K562 (cell line): ENCODE data around the gene LIF. TPM values are rescaled to one million over a fixed set of nuclear protein-coding genes. Genes with fewer than 3 reads are reported as not detected.

ENCODE experiments used
- ATAC-seq: fragments of 200-7000 bp; cut with Tn5 transposase; 3 replicates; pipeline ENCODE4 v1.9.1; 2020; ENCODE audit warnings: moderate library complexity
- BruUV-seq: library from RNA; stranded (reverse); fragments of 400-500 nt; replicated peaks from 2 replicates; lab custom pipeline; 2021; lab: Mats Ljungman, UMichigan
- CTCF ChIA-PET: fragments of 300-600 bp; formaldehyde crosslinking; extraction: SDS; loops from one replicate; lab custom pipeline; 2021; ENCODE audit warnings: low intra/inter-chr PET ratio; lab: Yijun Ruan, JAX
- POLR2A ChIA-PET: fragments of 300-600, 350-650 bp; sonication (Branson Sonifier 250); formaldehyde crosslinking; extraction: SDS; loops from one replicate; lab custom pipeline; 2021; ENCODE audit warnings: antibody characterized with exemption, inconsistent platforms; lab: Yijun Ruan, JAX
- DNase-seq, 4 experiments: peaks; one replicate each; pipeline versions ENCODE4 v3.0.0 to v3.0.0-alpha.2; 2011 to 2018; ENCODE audit warnings: low spot score in 3 of 4, mixed read lengths in 3 of 4; ENCODE audit errors: extremely low read depth in 1 of 4
- FAIRE-seq: peaks from 2 replicates; lab custom pipeline; 2011; peaks lifted over from hg19 to GRCh38; lab: Jason Lieb, UNC
- H2AFZ ChIP-seq: 2 replicates; pipeline ENCODE4 v1.6.0; 2011; ENCODE audit warnings: low read depth, low read length, control low read depth, inconsistent platforms
- H3K27ac ChIP-seq: fragments of 200-600 bp; 3 replicates; pipeline ENCODE4 v1.8.0; 2011; ENCODE audit warnings: low read depth, mild to moderate bottlenecking, control low read depth, inconsistent platforms, low read length, moderate library complexity, mixed read lengths; ENCODE audit errors: extremely low read depth
- H3K27me3 ChIP-seq, 2 experiments: fragments of 300-600 bp in 1 of 2; 2 replicates in 1 of 2; 3 replicates in 1 of 2; pipeline versions ENCODE4 v1.6.0 to v1.8.0; 2011; ENCODE audit warnings: inconsistent platforms in 2 of 2, low read length in 2 of 2, mild to moderate bottlenecking in 1 of 2, mixed read lengths in 1 of 2, moderate library complexity in 1 of 2; ENCODE audit not compliant: control insufficient read depth in 2 of 2, insufficient read depth in 2 of 2
- H3K36me3 ChIP-seq: fragments of 300-600 bp; 3 replicates; pipeline ENCODE4 v1.8.0; 2011; ENCODE audit warnings: mild to moderate bottlenecking, low read length, inconsistent platforms; ENCODE audit not compliant: control insufficient read depth, insufficient read depth
- H3K4me1 ChIP-seq, 2 experiments: fragments of 200-600 bp in 1 of 2; replicated peaks in 1 of 2; 2 replicates in 1 of 2; 3 replicates in 1 of 2; pipeline versions ENCODE4 v1.5.1 to v1.8.0; 2011; ENCODE audit warnings: inconsistent platforms in 2 of 2, low read length in 2 of 2, mild to moderate bottlenecking in 1 of 2, mixed read lengths in 1 of 2, moderate library complexity in 1 of 2; ENCODE audit not compliant: control insufficient read depth in 2 of 2, insufficient read depth in 2 of 2
- H3K4me2 ChIP-seq: 2 replicates; pipeline ENCODE4 v1.6.1; 2011; ENCODE audit warnings: low read length, control low read depth, inconsistent platforms, mixed read lengths; ENCODE audit not compliant: insufficient read depth
- H3K4me3 ChIP-seq: fragments of 200-600 bp; sonication (generic), shearing (Covaris generic); 2 replicates; pipeline ENCODE4 v1.5.1; 2016; ENCODE audit warnings: control low read depth, inconsistent platforms
- H3K79me2 ChIP-seq: fragments of 200-600 bp; 3 replicates; pipeline ENCODE4 v1.8.0; 2011; ENCODE audit warnings: low read length, inconsistent platforms; ENCODE audit not compliant: control insufficient read depth, insufficient read depth
- H3K9ac ChIP-seq, 2 experiments: 2 replicates each; pipeline versions ENCODE4 v1.6.0 to v1.6.1; 2011; ENCODE audit warnings: low read depth in 2 of 2, low read length in 2 of 2, control low read depth in 1 of 2, inconsistent platforms in 1 of 2, mild to moderate bottlenecking in 1 of 2, mixed read lengths in 1 of 2; ENCODE audit not compliant: insufficient read depth in 1 of 2
- H3K9me1 ChIP-seq: one replicate; pipeline ENCODE4 v1.6.0; 2011; ENCODE audit warnings: inconsistent platforms, mild to moderate bottlenecking, low read length, moderate library complexity; ENCODE audit not compliant: control insufficient read depth, insufficient read depth
- H3K9me3 ChIP-seq: replicated peaks from 2 replicates; pipeline ENCODE4 v1.5.1; 2011; ENCODE audit warnings: low read depth, low read length, inconsistent platforms; ENCODE audit not compliant: control insufficient read depth, insufficient read depth
- H4K20me1 ChIP-seq: replicated peaks from 2 replicates; pipeline ENCODE4 v1.6.1; 2011; ENCODE audit warnings: low read length, inconsistent platforms, mixed read lengths; ENCODE audit not compliant: control insufficient read depth, insufficient read depth
- AFF4 ChIP-seq: sonication (generic); formaldehyde crosslinking; IDR thresholded peaks from 2 replicates; pipeline ENCODE4 v1.8.0; 2023; ENCODE audit warnings: mild to moderate bottlenecking, missing genetic modification reagents
- EP400 ChIP-seq: fragments of 450-650 bp; IDR thresholded peaks from 2 replicates; pipeline ENCODE4 v1.6.1; 2017; ENCODE audit warnings: antibody characterized with exemption, mild to moderate bottlenecking, moderate library complexity
- FOXJ3 ChIP-seq: sonication (generic); formaldehyde crosslinking; IDR thresholded peaks from 2 replicates; pipeline ENCODE4 v1.4.0; 2020; ENCODE audit warnings: mild to moderate bottlenecking, missing genetic modification reagents
- RFX7 ChIP-seq: fragments of 250-450 bp; sonication (Bioruptor Pico); IDR thresholded peaks from 2 replicates; pipeline ENCODE4 v1.5.1; 2021; ENCODE audit warnings: mild to moderate bottlenecking
- SPI1 ChIP-seq: IDR thresholded peaks from 2 replicates; pipeline ENCODE4 v1.6.1; 2011; ENCODE audit warnings: low read depth, low read length, control low read depth, borderline replicate concordance
- U2AF1 ChIP-seq: fragments of 200-400 bp; formaldehyde crosslinking; optimal IDR thresholded peaks from 2 replicates; pipeline ENCODE3; 2017; ENCODE audit warnings: mild to moderate bottlenecking, low read depth, low read length, moderate library complexity
- ZKSCAN8 ChIP-seq: fragments of 200-800 bp; sonication (Bioruptor generic); IDR thresholded peaks from 2 replicates; pipeline ENCODE4 v1.6.1; 2016; ENCODE audit warnings: missing genetic modification characterization, missing compliant biosample characterization
- ZNF75A ChIP-seq: fragments of 450-650 bp; formaldehyde crosslinking; IDR thresholded peaks from 2 replicates; pipeline ENCODE4 v1.4.0; 2020; ENCODE audit warnings: mild to moderate bottlenecking
- WGBS: fragments of 100-300 bp; shearing (Covaris generic); methylation state at CpG from one replicate; pipeline ENCODE4 v1.1.6; 2016; ENCODE audit warnings: low coverage, mixed read lengths; ENCODE audit not compliant: insufficient coverage; ENCODE audit errors: missing lambda C conversion rate; 5-methylcytosine and 5-hydroxymethylcytosine counted together
- in situ Hi-C: fragments of 300-500 bp; cut with MboI; formaldehyde crosslinking; loops from 4 replicates; pipeline ENCODE4 v1.15.0; 2018; ENCODE audit warnings: inconsistent platforms, mixed read lengths
- intact Hi-C: fragments of 100-400 bp; cut with micrococcal nuclease; formaldehyde crosslinking; loops from 2 replicates; pipeline ENCODE4 v1.14.2; 2022
- polyA plus RNA-seq, 8 experiments: library from polyadenylated mRNA; depleted of rRNA in 4 of 8; stranded (reverse) in 5 of 8; unstranded in 3 of 8; fragments of >200 nt; fragmentation: Nextera tagmentation in 2 of 8; fragmentation: Illumina TruSeq in 1 of 8; extraction: Ambion mirVana in 2 of 8; extraction: Trizol in 1 of 8; gene quantifications; 2 replicates each; pipeline versions ENCODE4 v1.2.1 to v1.2.3, GENCODE V29; 2011 to 2014; ENCODE audit warnings: inconsistent platforms in 1 of 8, missing spikeins in 1 of 8
- total RNA-seq, 7 experiments: library from RNA; depleted of rRNA in 6 of 7; stranded (reverse); fragments of >200 nt in 6 of 7; fragmentation: Illumina TruSeq in 2 of 7; extraction: Trizol in 2 of 7; gene quantifications; 2 replicates each; pipeline versions ENCODE4 v1.2.1 to v1.2.3, GENCODE V29; 2011 to 2021; ENCODE audit warnings: low replicate concordance in 1 of 7
- TF ChIP-seq, protein P1 (sequence below): fragments of 450-650 bp; conservative IDR thresholded peaks from 2 replicates; pipeline ENCODE4 v1.6.1; 2016; ENCODE audit warnings: missing genetic modification characterization, low read depth, mild to moderate bottlenecking, missing compliant biosample characterization, moderate library complexity

The LIF gene
- total and polyA plus RNA-seq, 9 of the 15 experiments (the other 6 are each of a cell fraction or from before 2014, with no cell fraction given), result 0.05 to 0.39 (median 0.18) TPM; not detected in 3

- H3K27me3 ChIP-seq, result peaks cover 0 to 39% of the 10 kb centered on the region in 2 experiments; a peak in 2 of 5 replicates
- no peak for TF ChIP-seq AFF4
- TF ChIP-seq ZNF75A, result no peak
- TF ChIP-seq, protein P1, sequence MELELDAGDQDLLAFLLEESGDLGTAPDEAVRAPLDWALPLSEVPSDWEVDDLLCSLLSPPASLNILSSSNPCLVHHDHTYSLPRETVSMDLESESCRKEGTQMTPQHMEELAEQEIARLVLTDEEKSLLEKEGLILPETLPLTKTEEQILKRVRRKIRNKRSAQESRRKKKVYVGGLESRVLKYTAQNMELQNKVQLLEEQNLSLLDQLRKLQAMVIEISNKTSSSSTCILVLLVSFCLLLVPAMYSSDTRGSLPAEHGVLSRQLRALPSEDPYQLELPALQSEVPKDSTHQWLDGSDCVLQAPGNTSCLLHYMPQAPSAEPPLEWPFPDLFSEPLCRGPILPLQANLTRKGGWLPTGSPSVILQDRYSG, result no peak
- TF ChIP-seq EP400, result no peak
- no peak for TF ChIP-seq SPI1
- no peak for TF ChIP-seq FOXJ3 (CRISPR knock-in tag)
- TF ChIP-seq RFX7 (CRISPR knock-in tag), result no peak
- TF ChIP-seq U2AF1, result no peak
- no peak for TF ChIP-seq ZKSCAN8
- no peak overlapping the region for H3K4me2 ChIP-seq
- FAIRE-seq (no peak), DNase-seq (no peak), ATAC-seq (no peak)
- no TSS peak for BruUV-seq
- no CpG with 5 or more reads among the region's 5 CpGs for WGBS
- H3K4me1 ChIP-seq, result peaks cover 0 to 28% of the 10 kb centered on the region in 2 experiments; a peak in 2 of 5 replicates
- H3K27ac ChIP-seq, result no peak overlapping the region
- H3K79me2 ChIP-seq, result no peaks in the 10 kb centered on the region
- ChIA-PET POLR2A (interaction anchor here (0.8 kb wide), 1 partner anchor 62 kb away, joined by 4 read pairs; no protein-coding TSS in a partner anchor), CTCF (no interaction called here)
- H3K9me3 ChIP-seq, result no peaks in the 10 kb centered on the region
- 0 out of 2 replicates have a peak, but pooled peaks cover 4% of the 10 kb centered on the region for H4K20me1 ChIP-seq
- H3K4me3 ChIP-seq, result no peak overlapping the region
- no peaks in the 10 kb centered on the region for H3K9me1 ChIP-seq
- no peak overlapping the region for H3K9ac ChIP-seq
- no peaks in the 10 kb centered on the region for H3K36me3 ChIP-seq
- in situ Hi-C loops (loop anchor here (5.0 kb wide), 1 partner anchor 137 kb away; no protein-coding TSS in a partner anchor), intact Hi-C loops (no loop called here)
- no peak overlapping the region for H2AFZ ChIP-seq
Observed at GRCh38 chr22:30244641-30245040, 1.9 kb downstream of the LIF start.
